ENCODE data around the gene CD40.

DNA sequence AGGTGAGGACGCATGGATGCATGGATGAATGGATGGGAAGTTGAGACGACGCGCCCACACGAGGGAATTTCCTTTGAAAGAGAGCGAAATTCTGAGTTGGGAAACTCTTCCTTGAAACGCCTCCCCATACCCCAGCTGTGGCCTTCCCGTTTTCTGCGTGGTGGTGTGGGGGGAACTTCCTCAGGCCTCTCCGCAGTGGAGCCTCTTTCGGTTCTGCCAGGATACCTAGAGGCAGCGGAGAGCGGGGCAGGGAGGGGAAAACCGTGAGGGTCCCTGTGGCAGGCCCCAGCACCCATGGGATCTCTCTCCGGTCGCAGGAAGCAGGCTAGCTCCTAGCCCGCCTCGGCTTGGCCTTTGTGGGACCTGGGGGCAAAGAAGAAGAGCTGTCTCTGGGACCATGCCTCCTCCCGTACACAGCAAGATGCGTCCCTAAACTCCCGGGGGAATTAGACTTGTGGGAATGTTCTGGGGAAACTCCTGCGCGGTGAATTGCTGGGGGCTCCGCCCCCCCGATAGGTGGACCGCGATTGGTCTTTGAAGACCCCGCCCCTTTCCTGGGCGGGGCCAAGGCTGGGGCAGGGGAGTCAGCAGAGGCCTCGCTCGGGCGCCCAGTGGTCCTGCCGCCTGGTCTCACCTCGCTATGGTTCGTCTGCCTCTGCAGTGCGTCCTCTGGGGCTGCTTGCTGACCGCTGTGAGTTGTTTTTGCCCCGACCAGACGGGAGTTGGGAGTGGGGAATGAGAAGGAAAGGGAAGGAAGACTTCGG, at the start of gene CD40:
- TF ChIP-seq, protein P1, sequence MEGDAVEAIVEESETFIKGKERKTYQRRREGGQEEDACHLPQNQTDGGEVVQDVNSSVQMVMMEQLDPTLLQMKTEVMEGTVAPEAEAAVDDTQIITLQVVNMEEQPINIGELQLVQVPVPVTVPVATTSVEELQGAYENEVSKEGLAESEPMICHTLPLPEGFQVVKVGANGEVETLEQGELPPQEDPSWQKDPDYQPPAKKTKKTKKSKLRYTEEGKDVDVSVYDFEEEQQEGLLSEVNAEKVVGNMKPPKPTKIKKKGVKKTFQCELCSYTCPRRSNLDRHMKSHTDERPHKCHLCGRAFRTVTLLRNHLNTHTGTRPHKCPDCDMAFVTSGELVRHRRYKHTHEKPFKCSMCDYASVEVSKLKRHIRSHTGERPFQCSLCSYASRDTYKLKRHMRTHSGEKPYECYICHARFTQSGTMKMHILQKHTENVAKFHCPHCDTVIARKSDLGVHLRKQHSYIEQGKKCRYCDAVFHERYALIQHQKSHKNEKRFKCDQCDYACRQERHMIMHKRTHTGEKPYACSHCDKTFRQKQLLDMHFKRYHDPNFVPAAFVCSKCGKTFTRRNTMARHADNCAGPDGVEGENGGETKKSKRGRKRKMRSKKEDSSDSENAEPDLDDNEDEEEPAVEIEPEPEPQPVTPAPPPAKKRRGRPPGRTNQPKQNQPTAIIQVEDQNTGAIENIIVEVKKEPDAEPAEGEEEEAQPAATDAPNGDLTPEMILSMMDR (conservative IDR thresholded peaks at IDR 0.05 in 1 of 2, IDR thresholded peaks at IDR 0.05 in 1 of 2; ENCODE audit: extremely low read depth in 1 of 2, insufficient read depth in 1 of 2, low read depth in 1 of 2, low read length in 2 of 2): no peak
- TF ChIP-seq EZH2 (IDR thresholded peaks at IDR 0.05; ENCODE audit: borderline replicate concordance, low read length): no peak

Data from mammary epithelial cell (primary cell).